CD4-positive, alpha-beta T cell (primary cell): ENCODE data around the gene LEKR1. TPM values are rescaled to one million over a fixed set of nuclear protein-coding genes. Genes with fewer than 3 reads are reported as not detected.
A peak's percentile ranks its signal among the peaks of the same experiment; 100 is the strongest.

Experiments used
- ATAC-seq: fragments of 200-7000 bp; cut with Tn5 transposase; one replicate; pipeline ENCODE4 v1.10.0; 2022; ENCODE audit warnings: mild to moderate bottlenecking; ENCODE audit not compliant: poor library complexity
- CTCF ChIA-PET: fragments of 350-600 bp; sonication (Branson Sonifier 250); formaldehyde crosslinking; loops from one replicate; lab custom pipeline; 2021; ENCODE audit warnings: antibody characterized with exemption, inconsistent platforms; lab: Charles Lee
- POLR2A ChIA-PET: fragments of 350-600 bp; sonication (Branson Sonifier 250); formaldehyde crosslinking; loops from one replicate; lab custom pipeline; 2021; ENCODE audit warnings: antibody characterized with exemption, inconsistent platforms; lab: Charles Lee
- DNase-seq, 14 experiments: peaks; one replicate each; pipeline ENCODE4 v3.0.0-alpha.2; 2013 to 2020; ENCODE audit warnings: mixed read lengths in 2 of 14
- H3K27ac ChIP-seq, 2 donors: one replicate each; pipeline versions ENCODE4 v1.5.1 to v1.7.0; 2013; ENCODE audit warnings: low read length in 2 of 2, low read depth in 1 of 2, mild to moderate bottlenecking in 1 of 2
- H3K27me3 ChIP-seq, 2 experiments: 1 replicate in 1 of 2; 2 replicates in 1 of 2; pipeline versions ENCODE4 v1.6.1 to v1.7.0; 2013; ENCODE audit warnings: low read length in 2 of 2, control low read depth in 1 of 2, mild to moderate bottlenecking in 1 of 2, moderate library complexity in 1 of 2; ENCODE audit not compliant: insufficient read depth in 2 of 2, control insufficient read depth in 1 of 2
- H3K36me3 ChIP-seq: one replicate; pipeline ENCODE4 v1.6.1; 2013; ENCODE audit warnings: low read length, control low read depth; ENCODE audit not compliant: insufficient read depth
- H3K4me1 ChIP-seq: one replicate; pipeline ENCODE4 v1.6.1; 2013; ENCODE audit warnings: low read length, control low read depth; ENCODE audit not compliant: insufficient read depth
- H3K4me3 ChIP-seq: one replicate; pipeline ENCODE4 v1.5.1; 2013; ENCODE audit warnings: mild to moderate bottlenecking, low read length, moderate library complexity
- H3K9me3 ChIP-seq, 2 experiments: 1 replicate in 1 of 2; 2 replicates in 1 of 2; pipeline versions ENCODE4 v1.6.1 to v1.7.0; 2013; ENCODE audit warnings: low read length in 2 of 2, mild to moderate bottlenecking in 2 of 2, control low read depth in 1 of 2, moderate library complexity in 1 of 2; ENCODE audit not compliant: control insufficient read depth in 1 of 2, insufficient read depth in 1 of 2
- H3K27ac Mint-ChIP-seq: one replicate; pipeline ENCODE4 v1.8.0; 2020; ENCODE audit warnings: mixed read lengths
- H3K27me3 Mint-ChIP-seq: one replicate; pipeline ENCODE4 v1.8.0; 2021; ENCODE audit warnings: mixed read lengths
- H3K36me3 Mint-ChIP-seq: one replicate; pipeline ENCODE4 v1.8.0; 2021; ENCODE audit warnings: low read depth, mixed read lengths
- H3K4me1 Mint-ChIP-seq: one replicate; pipeline ENCODE4 v1.8.0; 2021; ENCODE audit warnings: low read depth, mixed read lengths
- H3K4me3 Mint-ChIP-seq: one replicate; pipeline ENCODE4 v1.8.0; 2020; ENCODE audit warnings: mild to moderate bottlenecking, mixed read lengths
- H3K9me3 Mint-ChIP-seq: one replicate; pipeline ENCODE4 v1.8.0; 2020; ENCODE audit warnings: mixed read lengths
- CTCF ChIP-seq: fragments of 200-600 bp; IDR thresholded peaks from one replicate; pipeline ENCODE4 v1.8.0; 2022; ENCODE audit warnings: antibody characterized with exemption, mild to moderate bottlenecking
- intact Hi-C, 2 experiments: fragments of 100-400 bp; cut with DNase I in 1 of 2; cut with micrococcal nuclease in 1 of 2; formaldehyde crosslinking; loops; one replicate each; pipeline versions ENCODE4 v1.15.1 to v1.9.0; 2023 to 2025; cut with DNase I, micrococcal nuclease
- total RNA-seq, 174 experiments: library from RNA in 2 of 174; stranded (reverse) in 2 of 174; gene quantifications; one replicate each; pipeline ENCODE4 v1.2.3 and lab custom pipeline; 2021 to 2026

Gene LEKR1
- total RNA-seq, 2 experiments from 2014 or later, result 0.77 to 1.0 TPM

DNA sequence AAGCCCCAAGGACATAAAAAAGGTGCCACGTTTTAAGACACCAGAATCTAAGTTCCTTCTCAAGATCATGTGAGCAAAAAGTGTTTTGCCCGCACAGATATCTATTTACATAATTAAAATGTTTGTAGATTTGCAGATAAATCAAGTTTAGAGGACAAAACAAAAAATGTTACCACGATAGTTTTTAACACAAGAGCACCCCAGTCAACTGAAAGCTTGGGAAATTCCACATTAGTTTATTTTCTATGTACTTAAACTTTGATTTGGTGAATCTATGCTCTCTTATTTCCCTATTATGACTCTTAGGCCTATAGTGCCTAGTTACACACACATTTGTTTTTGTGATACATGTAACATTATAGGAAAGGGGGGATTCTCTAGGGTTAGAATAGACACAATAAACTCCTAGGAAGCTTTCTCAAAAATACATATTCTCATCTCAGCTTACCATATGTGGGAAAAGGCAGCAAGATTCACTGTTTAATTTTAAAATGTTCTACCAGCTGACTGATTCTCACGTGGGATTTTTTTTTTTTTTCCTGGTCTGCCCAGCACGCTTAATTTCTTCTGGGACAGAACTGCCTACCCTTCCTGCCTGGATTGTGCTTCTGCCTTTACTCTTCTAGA lies 8.4 kb upstream of the LEKR1 start:
- intact Hi-C loops, result loop anchor here (2.0 to 10.0 kb wide), 6 partner anchors 140 to 943 kb away; partner anchors contain the start of genes GMPS (in 1 of the 2), SSR3 (in 1 of the 2) and TIPARP (in 1 of the 2)
- H3K27ac ChIP-seq, result peak overlapping the region; percentile 65 to 74
- peaks cover 0 to 5% of the 10 kb centered on the region in 2 experiments for H3K9me3 ChIP-seq
- Mint-ChIP-seq H3K4me1 (peaks cover 33% of the 10 kb centered on the region), H3K27ac (peak overlapping the region; percentile 89), H3K9me3 (no peaks in the 10 kb centered on the region), H3K4me3 (peak overlapping the region; percentile 93), H3K27me3 (no peaks in the 10 kb centered on the region), H3K36me3 (no peaks in the 10 kb centered on the region)
- ChIA-PET CTCF (interaction anchor here (0.8 to 1.5 kb wide), 4 partner anchors 13 to 320 kb away, joined by 3 read pairs; no protein-coding TSS in a partner anchor), POLR2A (interaction anchor here (0.6 to 4.5 kb wide), 16 partner anchors 9 to 357 kb away, joined by 3 to 26 read pairs (median 4); partner anchors contain the start of genes CCNL1, LEKR1, SSR3 and TIPARP)
- no peak for TF ChIP-seq CTCF
- no peaks in the 10 kb centered on the region for H3K27me3 ChIP-seq
- H3K36me3 ChIP-seq, result no peaks in the 10 kb centered on the region
- H3K4me3 ChIP-seq, result peak overlapping the region; percentile 74
- H3K4me1 ChIP-seq, result peaks cover 21% of the 10 kb centered on the region
- DNase-seq (peak in 2 of 14 experiments; percentile 74 to 80), ATAC-seq (no peak)

DNA sequence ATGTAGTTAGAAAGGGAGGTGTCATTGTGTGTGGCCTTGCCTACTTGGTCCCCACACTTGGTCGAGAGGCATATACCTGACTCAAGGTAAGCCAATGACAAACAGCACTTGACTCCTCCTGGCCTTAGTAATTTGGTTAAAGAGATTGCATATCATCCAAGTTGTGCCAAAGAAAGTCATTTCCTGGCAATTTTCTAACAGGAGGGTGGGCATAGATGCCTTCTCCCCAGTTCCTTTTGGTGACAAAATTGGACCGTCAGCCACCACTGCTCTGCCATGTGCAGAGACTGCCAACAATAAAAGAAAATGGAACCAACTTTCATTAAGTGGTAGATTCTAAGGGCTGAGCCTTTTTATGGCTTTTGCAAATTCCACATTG lies 7.9 kb upstream of the LEKR1 start:
- POLR2A ChIA-PET, result interaction anchor here (1.3 to 4.5 kb wide), 8 partner anchors 8 to 356 kb away, joined by 3 to 26 read pairs (median 11); partner anchors contain the start of genes CCNL1, LEKR1, SSR3 and TIPARP
- Mint-ChIP-seq H3K4me1 (peaks cover 33% of the 10 kb centered on the region), H3K9me3 (no peaks in the 10 kb centered on the region), H3K4me3 (peak overlapping the region; percentile 93), H3K36me3 (no peaks in the 10 kb centered on the region), H3K27ac (peak overlapping the region; percentile 89), H3K27me3 (no peaks in the 10 kb centered on the region)
- DNase-seq (peak in 1 of 14 experiments; percentile 17), ATAC-seq (no peak)
- H3K27ac ChIP-seq, result no peak overlapping the region
- peaks cover 0 to 5% of the 10 kb centered on the region in 2 experiments for H3K9me3 ChIP-seq
- TF ChIP-seq CTCF, result no peak
- H3K4me3 ChIP-seq, result no peak overlapping the region
- CTCF ChIA-PET, result interaction anchor here (0.8 to 1.5 kb wide), 2 partner anchors 12 to 319 kb away, joined by 3 read pairs; no protein-coding TSS in a partner anchor
- intact Hi-C loops, result loop anchor here (5.0 to 10.0 kb wide), 5 partner anchors 141 to 943 kb away; partner anchors contain the start of genes GMPS (in 1 of the 2) and SSR3 (in 1 of the 2)
- H3K4me1 ChIP-seq, result peaks cover 21% of the 10 kb centered on the region
- H3K27me3 ChIP-seq, result no peaks in the 10 kb centered on the region
- no peaks in the 10 kb centered on the region for H3K36me3 ChIP-seq

- ChIA-PET CTCF (no interaction called here), POLR2A (interaction anchor here (2.1 to 4.5 kb wide), 2 partner anchors 144 to 356 kb away, joined by 11 to 26 read pairs; partner anchors contain the start of gene TIPARP)
- ATAC-seq (no peak), DNase-seq (no peak)
- intact Hi-C loops, result loop anchor here (5.0 to 10.0 kb wide), 5 partner anchors 142 to 944 kb away; partner anchors contain the start of genes GMPS (in 1 of the 2) and SSR3 (in 1 of the 2)
- Mint-ChIP-seq H3K27me3 (no peaks in the 10 kb centered on the region), H3K4me1 (peaks cover 33% of the 10 kb centered on the region), H3K4me3 (peak overlapping the region; percentile 6), H3K27ac (no peak overlapping the region), H3K36me3 (no peaks in the 10 kb centered on the region), H3K9me3 (no peaks in the 10 kb centered on the region)
- TF ChIP-seq CTCF, result no peak
- Histone ChIP-seq H3K4me1 (peaks cover 21% of the 10 kb centered on the region), H3K4me3 (no peak overlapping the region), H3K27me3 (no peaks in the 10 kb centered on the region), H3K36me3 (no peaks in the 10 kb centered on the region), H3K27ac (no peak overlapping the region), H3K9me3 (peaks cover 0 to 5% of the 10 kb centered on the region in 2 experiments)
Observed at GRCh38 chr3:156818890-156819289, 7.3 kb upstream of the LEKR1 start.
